PC-9 (cell line): Measurements from ENCODE around the gene TOMM22. TPM values are rescaled to one million over a fixed set of nuclear protein-coding genes. Genes with fewer than 3 reads are reported as not detected.

Experiments
- BruUV-seq: library from RNA; stranded (reverse); fragments of 400-500 nt; replicated peaks from 2 replicates; lab custom pipeline; 2021; lab: Mats Ljungman, UMichigan
- CTCF ChIA-PET: fragments of 300-600 bp; sonication (Branson Sonifier 250); formaldehyde crosslinking; loops from one replicate; lab custom pipeline; 2022; ENCODE audit warnings: antibody characterized with exemption; lab: Charles Lee
- POLR2A ChIA-PET: fragments of 300-600 bp; sonication (Branson Sonifier 250); formaldehyde crosslinking; loops from one replicate; lab custom pipeline; 2022; ENCODE audit warnings: antibody characterized with exemption; ENCODE audit not compliant: unreplicated experiment; lab: Charles Lee
- DNase-seq, 2 experiments: peaks; one replicate each; pipeline versions ENCODE4 v3.0.0 to v3.0.0-alpha.2; 2015 to 2022; ENCODE audit warnings: mixed read lengths in 1 of 2
- H2AFZ ChIP-seq: fragments of 200-600 bp; sonication (generic); 2 replicates; pipeline ENCODE4 v1.8.1; 2017; ENCODE audit warnings: antibody characterized with exemption
- H3F3A ChIP-seq: fragments of 200-600 bp; sonication (generic); 2 replicates; pipeline ENCODE4 v1.8.1; 2017; ENCODE audit warnings: antibody characterized with exemption, mild to moderate bottlenecking, low read depth; ENCODE audit not compliant: insufficient read depth
- H3K27ac ChIP-seq: fragments of 200-600 bp; sonication (generic); 2 replicates; pipeline ENCODE4 v1.6.1; 2016; ENCODE audit warnings: mixed run types
- H3K27me3 ChIP-seq: fragments of 200-600 bp; sonication (generic); 2 replicates; pipeline ENCODE4 v1.6.1; 2016; ENCODE audit warnings: low read depth, mixed run types; ENCODE audit not compliant: insufficient read depth
- H3K36me3 ChIP-seq: fragments of 200-600 bp; sonication (generic); 2 replicates; pipeline ENCODE4 v1.6.1; 2016; ENCODE audit warnings: low read depth, mixed run types
- H3K4me1 ChIP-seq: fragments of 200-600 bp; sonication (generic); replicated peaks from 2 replicates; pipeline ENCODE4 v1.6.1; 2016; ENCODE audit warnings: mixed run types; ENCODE audit not compliant: insufficient read depth
- H3K4me2 ChIP-seq: fragments of 200-600 bp; sonication (generic); 2 replicates; pipeline ENCODE4 v1.6.1; 2017; ENCODE audit warnings: mixed run types
- H3K4me3 ChIP-seq: fragments of 200-600 bp; sonication (generic); 2 replicates; pipeline ENCODE4 v1.6.1; 2016; ENCODE audit warnings: mixed run types
- H3K79me2 ChIP-seq: fragments of 200-600 bp; sonication (generic); 2 replicates; pipeline ENCODE4 v1.6.1; 2017; ENCODE audit warnings: low read depth, mixed run types
- H3K9me2 ChIP-seq: fragments of 200-600 bp; sonication (generic); 2 replicates; pipeline ENCODE4 v1.8.1; 2017; ENCODE audit warnings: mild to moderate bottlenecking; ENCODE audit not compliant: insufficient read depth
- H3K9me3 ChIP-seq: fragments of 200-600 bp; sonication (generic); 2 replicates; pipeline ENCODE4 v1.8.1; 2016; ENCODE audit warnings: low read depth; ENCODE audit not compliant: insufficient read depth
- H4K20me1 ChIP-seq: fragments of 200-600 bp; sonication (generic); 2 replicates; pipeline ENCODE4 v1.8.1; 2017; ENCODE audit not compliant: insufficient read depth
- EZH2 ChIP-seq: fragments of 200-600 bp; sonication (generic); IDR thresholded peaks from 2 replicates; pipeline ENCODE4 v1.8.0; 2017; ENCODE audit warnings: antibody characterized with exemption, low read depth
- intact Hi-C: fragments of 100-400 bp; cut with micrococcal nuclease; formaldehyde crosslinking; loops from one replicate; pipeline ENCODE4 v1.10.0; 2022; ENCODE audit not compliant: unreplicated experiment
- total RNA-seq: library from RNA; stranded (reverse); gene quantifications from 2 replicates; pipeline ENCODE4 v1.2.3, GENCODE V29; 2021
- TF ChIP-seq, protein P1 (sequence below): fragments of 200-600 bp; sonication (generic); conservative IDR thresholded peaks from 2 replicates; pipeline ENCODE4 v1.6.1; 2017; ENCODE audit warnings: mixed run types, antibody characterized with exemption, mild to moderate bottlenecking, moderate library complexity

TOMM22 gene
- total RNA-seq, 1 experiment from 2014 or later: 120 TPM

DNA sequence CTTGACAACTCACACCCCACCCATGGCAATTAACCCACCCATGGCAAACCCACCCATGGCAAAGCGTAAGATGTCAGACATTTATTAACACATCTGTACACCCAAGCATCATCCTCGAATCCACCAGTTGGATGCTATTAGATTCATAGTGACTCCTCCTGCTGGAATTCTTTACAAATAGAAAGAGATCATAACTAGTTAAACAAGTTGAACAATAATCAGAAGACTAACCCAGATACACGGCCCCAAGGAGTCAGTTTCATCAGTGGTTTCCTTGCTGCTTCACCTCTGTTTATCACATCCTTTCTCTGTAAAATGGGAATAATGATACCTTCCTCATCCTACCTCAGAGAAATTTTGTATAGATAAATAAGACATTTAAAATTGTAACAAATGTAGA is 29.1 kb downstream of the TOMM22 start:
- no peak for TF ChIP-seq EZH2
- TF ChIP-seq, protein P1, sequence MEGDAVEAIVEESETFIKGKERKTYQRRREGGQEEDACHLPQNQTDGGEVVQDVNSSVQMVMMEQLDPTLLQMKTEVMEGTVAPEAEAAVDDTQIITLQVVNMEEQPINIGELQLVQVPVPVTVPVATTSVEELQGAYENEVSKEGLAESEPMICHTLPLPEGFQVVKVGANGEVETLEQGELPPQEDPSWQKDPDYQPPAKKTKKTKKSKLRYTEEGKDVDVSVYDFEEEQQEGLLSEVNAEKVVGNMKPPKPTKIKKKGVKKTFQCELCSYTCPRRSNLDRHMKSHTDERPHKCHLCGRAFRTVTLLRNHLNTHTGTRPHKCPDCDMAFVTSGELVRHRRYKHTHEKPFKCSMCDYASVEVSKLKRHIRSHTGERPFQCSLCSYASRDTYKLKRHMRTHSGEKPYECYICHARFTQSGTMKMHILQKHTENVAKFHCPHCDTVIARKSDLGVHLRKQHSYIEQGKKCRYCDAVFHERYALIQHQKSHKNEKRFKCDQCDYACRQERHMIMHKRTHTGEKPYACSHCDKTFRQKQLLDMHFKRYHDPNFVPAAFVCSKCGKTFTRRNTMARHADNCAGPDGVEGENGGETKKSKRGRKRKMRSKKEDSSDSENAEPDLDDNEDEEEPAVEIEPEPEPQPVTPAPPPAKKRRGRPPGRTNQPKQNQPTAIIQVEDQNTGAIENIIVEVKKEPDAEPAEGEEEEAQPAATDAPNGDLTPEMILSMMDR: no peak
- Histone ChIP-seq H3K79me2 (peaks cover 99% of the 10 kb centered on the region), H3K27me3 (no peaks in the 10 kb centered on the region), H3K4me1 (peaks cover 42% of the 10 kb centered on the region), H2AFZ (no peak overlapping the region), H3K9me3 (no peaks in the 10 kb centered on the region), H3K4me3 (no peak overlapping the region), H3K27ac (peak overlapping the region; percentile 7; the same call in 1 of the 2 replicates), H3F3A (peaks cover 33% of the 10 kb centered on the region), H3K4me2 (peak overlapping the region; percentile 17), H3K9me2 (no peaks in the 10 kb centered on the region), H4K20me1 (peaks cover 66% of the 10 kb centered on the region), H3K36me3 (peaks cover 42% of the 10 kb centered on the region)
- no TSS peak for BruUV-seq
- intact Hi-C loops: no loop called here
- ChIA-PET POLR2A (no interaction called here), CTCF (no interaction called here)
- peak in 1 of 2 experiments; percentile 70 for DNase-seq

DNA sequence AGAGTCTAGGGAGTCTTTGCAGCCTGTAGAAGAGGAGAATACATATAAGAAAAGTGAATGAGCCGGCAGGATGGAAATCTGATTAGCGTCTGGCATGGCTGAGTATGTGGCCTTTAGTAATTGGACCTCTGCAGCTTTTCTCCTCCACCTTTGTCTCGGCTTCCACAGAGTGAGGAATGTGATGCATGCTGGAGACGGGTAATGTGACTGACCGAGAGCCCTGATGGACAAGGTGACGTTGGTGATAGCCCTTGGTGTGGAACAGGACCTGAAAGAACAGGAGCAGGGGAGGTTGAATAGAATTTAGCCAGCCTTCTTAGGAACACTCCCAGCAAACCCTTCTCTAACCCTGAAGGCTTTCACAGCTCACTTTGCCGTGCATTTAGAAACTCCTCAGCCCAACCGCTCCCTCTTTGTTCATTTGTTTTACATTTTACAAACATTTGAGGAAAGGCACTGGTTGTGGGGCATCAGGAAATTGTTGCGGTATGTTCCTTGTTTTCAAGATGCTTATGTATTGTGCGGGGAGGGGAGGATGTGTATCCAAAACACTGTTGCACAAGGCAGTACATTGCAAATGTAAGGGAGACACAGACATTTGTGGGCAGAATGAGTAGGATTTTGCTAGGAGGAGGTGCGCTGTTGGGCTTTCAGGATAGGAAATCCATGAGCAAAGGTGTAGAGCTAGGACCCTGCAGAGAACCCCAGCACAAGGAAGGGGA is 30.9 kb downstream of the TOMM22 start:
- Histone ChIP-seq H4K20me1 (peaks cover 71% of the 10 kb centered on the region), H2AFZ (no peak overlapping the region), H3K4me1 (peaks cover 39% of the 10 kb centered on the region), H3K4me2 (no peak overlapping the region), H3K4me3 (no peak overlapping the region), H3K27me3 (no peaks in the 10 kb centered on the region), H3K27ac (no peak overlapping the region), H3K9me2 (no peaks in the 10 kb centered on the region), H3K9me3 (no peaks in the 10 kb centered on the region), H3F3A (peaks cover 38% of the 10 kb centered on the region), H3K36me3 (peaks cover 51% of the 10 kb centered on the region), H3K79me2 (peaks cover 93% of the 10 kb centered on the region)
- TF ChIP-seq EZH2: no peak
- DNase-seq: no peak
- no TSS peak for BruUV-seq
- ChIA-PET POLR2A (interaction anchor here (0.6 kb wide), 1 partner anchor 1331 kb away, joined by 25 read pairs; no protein-coding TSS in a partner anchor), CTCF (no interaction called here)
- intact Hi-C loops: no loop called here

DNA sequence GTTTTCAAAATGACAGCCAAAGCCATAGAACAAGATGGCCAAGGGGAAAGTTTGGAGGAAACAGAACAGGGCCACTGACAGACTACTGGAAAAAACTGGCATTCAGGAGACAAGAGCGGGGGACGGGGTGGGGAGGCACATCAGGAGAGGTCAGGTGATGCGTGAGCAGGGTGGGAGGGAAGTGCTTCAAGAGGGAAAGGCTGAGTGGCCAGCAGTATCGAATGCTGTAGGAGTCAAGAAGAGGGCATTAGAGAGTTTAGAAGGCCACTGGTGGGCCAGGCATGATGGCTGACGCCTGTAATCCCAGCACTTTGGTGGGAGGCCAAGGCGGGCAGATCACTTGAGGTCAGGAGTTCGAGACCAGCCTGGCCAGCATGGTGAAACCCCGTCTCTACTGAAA is 32.2 kb downstream of the TOMM22 start:
- Histone ChIP-seq H3K4me3 (no peak overlapping the region), H3K27me3 (no peaks in the 10 kb centered on the region), H3K9me3 (no peaks in the 10 kb centered on the region), H2AFZ (no peak overlapping the region), H3K27ac (no peak overlapping the region), H4K20me1 (peaks cover 79% of the 10 kb centered on the region), H3K9me2 (no peaks in the 10 kb centered on the region), H3K79me2 (peaks cover 83% of the 10 kb centered on the region), H3K36me3 (peaks cover 50% of the 10 kb centered on the region), H3F3A (peaks cover 43% of the 10 kb centered on the region), H3K4me1 (peaks cover 40% of the 10 kb centered on the region), H3K4me2 (no peak overlapping the region)
- TF ChIP-seq, protein P1: no peak
- no peak for TF ChIP-seq EZH2
- DNase-seq: no peak
- POLR2A ChIA-PET: no interaction called here
- intact Hi-C loops: no loop called here
- CTCF ChIA-PET: no interaction called here
- BruUV-seq: no TSS peak
